ENCODE data around the gene LCMT2.

DNA sequence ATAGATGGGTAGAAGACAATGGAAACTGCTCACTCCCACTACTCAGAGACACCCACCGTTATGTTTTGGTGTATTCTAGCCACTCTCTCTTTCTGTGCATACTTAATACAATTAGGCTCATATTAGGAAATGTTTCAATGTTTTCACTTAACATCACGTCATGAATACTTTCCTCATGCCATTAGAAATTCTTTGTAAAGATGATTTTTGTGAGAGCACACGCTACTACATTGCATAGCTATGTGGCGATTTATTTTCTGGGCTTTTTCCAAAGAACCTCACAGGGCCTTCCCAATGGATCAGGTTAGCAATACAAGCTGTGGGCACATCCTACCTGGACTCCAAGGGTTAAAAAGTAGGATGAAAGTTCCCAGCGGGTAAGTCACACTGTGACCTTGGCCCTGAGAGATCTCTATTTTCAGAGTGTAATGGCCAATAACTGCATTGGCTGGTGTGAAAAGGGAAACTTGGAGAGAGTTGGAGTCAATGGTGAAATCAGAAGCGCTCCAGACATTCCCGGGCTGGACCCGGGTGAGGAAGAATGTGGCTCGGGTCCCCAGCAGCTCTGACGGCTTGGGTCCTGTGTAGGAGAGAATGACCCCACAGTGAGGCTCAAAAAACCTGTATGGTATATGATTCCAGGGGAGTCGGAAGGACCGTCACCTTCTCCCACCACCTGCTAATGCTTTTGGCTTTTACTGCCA lies 37.8 kb downstream of the LCMT2 start:
- TF ChIP-seq, protein P1, sequence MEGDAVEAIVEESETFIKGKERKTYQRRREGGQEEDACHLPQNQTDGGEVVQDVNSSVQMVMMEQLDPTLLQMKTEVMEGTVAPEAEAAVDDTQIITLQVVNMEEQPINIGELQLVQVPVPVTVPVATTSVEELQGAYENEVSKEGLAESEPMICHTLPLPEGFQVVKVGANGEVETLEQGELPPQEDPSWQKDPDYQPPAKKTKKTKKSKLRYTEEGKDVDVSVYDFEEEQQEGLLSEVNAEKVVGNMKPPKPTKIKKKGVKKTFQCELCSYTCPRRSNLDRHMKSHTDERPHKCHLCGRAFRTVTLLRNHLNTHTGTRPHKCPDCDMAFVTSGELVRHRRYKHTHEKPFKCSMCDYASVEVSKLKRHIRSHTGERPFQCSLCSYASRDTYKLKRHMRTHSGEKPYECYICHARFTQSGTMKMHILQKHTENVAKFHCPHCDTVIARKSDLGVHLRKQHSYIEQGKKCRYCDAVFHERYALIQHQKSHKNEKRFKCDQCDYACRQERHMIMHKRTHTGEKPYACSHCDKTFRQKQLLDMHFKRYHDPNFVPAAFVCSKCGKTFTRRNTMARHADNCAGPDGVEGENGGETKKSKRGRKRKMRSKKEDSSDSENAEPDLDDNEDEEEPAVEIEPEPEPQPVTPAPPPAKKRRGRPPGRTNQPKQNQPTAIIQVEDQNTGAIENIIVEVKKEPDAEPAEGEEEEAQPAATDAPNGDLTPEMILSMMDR (IDR thresholded peaks at IDR 0.05; ENCODE audit: low read depth, low read length, poor library complexity, severe bottlenecking) = no peak
- TF ChIP-seq EZH2phosphoT487 (IDR thresholded peaks at IDR 0.05; ENCODE audit: borderline replicate concordance, low read length) = no peak
